HG03280 (cell line): ENCODE measurements around the gene SNCAIP.

Experiments used
- ATAC-seq: cut with Tn5 transposase; IDR thresholded peaks from one replicate; pipeline ENCODE4 v1.9.1; 2021; ENCODE audit warnings: mild to moderate bottlenecking, moderate library complexity; ENCODE audit not compliant: unreplicated experiment

SNCAIP gene

GRCh38 chr5:122492675-122493074 is 180.6 kb downstream of the SNCAIP start:
- no peak for ATAC-seq

DNA sequence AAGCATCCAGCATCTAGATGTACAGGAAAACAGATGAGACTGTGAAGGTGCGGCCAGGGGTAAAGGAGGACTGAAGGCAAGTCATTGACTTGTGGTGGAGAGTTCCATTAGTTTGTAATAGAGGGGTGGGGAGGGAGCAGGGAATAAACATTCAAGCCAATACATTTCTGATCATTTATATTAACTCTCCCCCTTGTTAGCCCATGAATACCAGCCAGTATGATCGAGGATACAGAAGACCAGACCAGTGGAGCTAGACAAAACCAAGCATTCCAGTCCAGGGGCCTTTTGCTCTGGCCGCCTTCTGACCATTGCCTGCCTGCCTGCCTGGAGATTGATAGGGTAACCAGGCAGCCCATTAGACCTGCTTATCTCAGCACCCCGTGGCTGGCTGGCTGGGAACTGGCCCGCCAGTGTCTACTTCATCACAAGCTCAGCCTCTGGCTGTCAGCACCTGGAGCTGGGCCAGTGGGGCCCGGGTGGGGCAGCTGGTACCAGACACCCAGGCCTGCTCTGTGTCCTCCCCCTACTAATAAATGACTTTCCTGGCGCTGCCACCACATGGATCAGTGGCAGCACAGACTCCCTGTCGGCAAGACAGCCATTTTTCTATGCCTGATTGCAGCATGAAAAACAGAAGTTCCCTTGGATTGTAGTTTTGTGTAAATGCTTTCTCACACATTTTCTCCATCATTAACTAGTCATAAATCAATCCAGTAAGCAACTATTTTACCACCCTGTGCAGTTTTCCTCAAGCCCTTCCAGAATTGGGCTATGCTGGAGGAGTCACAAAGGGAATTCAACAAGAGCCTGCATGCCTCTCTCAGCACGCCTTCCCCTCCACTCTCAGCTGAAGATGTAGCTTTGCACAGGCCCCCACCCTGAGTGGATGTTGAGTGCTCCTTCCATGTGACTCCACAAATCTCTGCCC is 181.3 kb downstream of the SNCAIP start:
- ATAC-seq: no peak

- no peak for ATAC-seq
These were observed 182.1 kb downstream of the SNCAIP start for GRCh38 chr5:122494109-122494508.

GRCh38 chr5:122498163-122498562 is 186.1 kb downstream of the SNCAIP start:
- ATAC-seq: no peak

DNA sequence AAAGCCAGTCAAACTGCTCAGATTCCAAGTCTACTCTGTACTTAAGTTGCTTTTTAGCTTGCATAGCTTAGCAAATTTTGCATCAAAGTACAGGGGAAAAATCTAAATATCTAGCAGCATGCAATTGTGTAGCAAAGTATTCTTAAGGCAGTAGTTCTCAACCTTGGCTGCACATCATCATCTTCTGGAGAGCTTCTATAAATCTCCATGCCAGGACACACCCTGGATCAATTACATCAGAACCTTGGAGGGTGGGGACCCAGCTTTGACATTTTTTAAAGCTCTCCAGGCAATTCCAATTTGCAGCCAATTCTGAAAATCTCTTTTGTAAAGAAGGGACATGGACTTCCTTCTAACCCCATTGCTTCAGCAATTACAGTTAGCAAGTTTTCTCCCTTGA is 187.5 kb downstream of the SNCAIP start:
- ATAC-seq: no peak

- peak; percentile 58 for ATAC-seq
These were observed 188.4 kb downstream of the SNCAIP start for GRCh38 chr5:122500245-122501088.

DNA sequence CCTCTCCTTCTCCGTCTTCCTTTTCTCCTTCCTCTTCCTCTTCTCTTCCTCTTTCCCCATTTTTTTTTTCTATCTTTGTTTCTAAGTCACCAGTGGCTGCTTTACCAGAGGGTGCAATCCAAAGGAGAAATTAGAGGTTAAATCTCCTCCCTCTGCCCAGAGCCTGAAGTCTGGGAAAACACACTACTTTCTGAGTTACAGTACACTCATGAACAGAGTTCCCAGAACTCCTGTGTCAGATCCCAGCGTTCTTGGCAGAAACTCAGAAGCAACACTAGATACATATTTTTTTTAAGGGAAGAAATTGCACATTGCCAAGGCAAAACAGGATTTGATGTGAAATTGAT is 189.0 kb downstream of the SNCAIP start:
- no peak for ATAC-seq

GRCh38 chr5:122507045-122507444 is 195.0 kb downstream of the SNCAIP start:
- ATAC-seq: no peak

- no peak for ATAC-seq
These were observed 195.5 kb downstream of the SNCAIP start for GRCh38 chr5:122507581-122507980.

DNA sequence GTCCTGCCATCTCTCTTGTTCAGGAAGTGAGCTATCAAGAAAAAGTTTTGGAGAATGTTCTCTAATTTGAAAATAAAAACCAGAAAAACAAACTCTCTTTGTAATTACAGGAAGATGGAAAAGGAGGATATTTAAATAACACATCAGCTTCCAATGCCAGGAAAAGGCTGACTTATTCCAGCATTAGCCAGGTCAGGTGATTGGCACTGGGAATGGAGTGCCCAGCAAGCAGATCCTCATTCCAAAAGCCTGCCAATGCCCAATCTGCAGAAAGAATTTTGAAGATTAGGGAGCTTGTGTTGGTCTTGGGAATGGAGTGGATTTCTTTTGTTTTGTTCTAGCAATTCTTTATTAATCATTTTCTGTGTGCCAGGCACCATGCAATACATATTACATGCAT is 196.6 kb downstream of the SNCAIP start:
- no peak for ATAC-seq
